ENCODE data around the gene CITED1. TPM values are rescaled to one million over a fixed set of nuclear protein-coding genes. Genes with fewer than 3 reads are reported as not detected.

CITED1 gene
- total and polyA plus RNA-seq, 11 donors, result 0.45 to 0.90 (median 0.73) TPM; not detected in 8

DNA sequence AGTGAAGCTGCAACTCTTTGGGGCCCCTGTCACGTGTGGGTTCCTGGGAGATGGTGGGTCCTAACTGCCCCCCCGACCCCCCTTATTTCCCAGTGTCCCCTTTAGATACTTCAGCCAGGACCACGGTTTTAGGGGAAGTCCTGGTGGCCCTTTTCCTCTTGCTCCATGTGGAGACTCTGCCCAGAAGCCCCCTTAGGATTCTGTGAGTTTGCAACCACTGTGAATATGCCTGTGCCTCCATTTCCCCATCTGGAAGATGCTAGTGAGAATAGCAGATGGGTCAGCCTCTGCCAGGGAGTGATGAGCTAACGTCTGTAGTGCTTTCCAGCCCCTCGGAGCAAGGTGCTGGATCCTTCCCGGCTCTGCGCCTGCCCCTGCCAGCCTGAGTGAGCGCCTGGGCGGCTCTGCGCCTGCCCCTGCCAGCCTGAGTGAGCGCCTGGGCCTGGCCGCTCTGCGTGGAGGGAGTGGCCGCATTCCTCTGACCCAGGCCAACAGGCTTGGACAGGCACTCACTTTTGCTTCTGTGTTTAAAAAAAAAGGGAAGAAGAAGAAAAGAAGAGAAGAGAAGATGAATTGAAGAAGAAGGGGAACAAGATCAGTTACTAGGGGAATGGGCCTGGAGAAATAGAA is 6.7 kb upstream of the CITED1 start:
- Histone ChIP-seq H3K4me3 (no peak overlapping the region), H3K27me3 (peaks cover 0 to 72% (median 0%) of the 10 kb centered on the region in 9 donors), H3K4me1 (peaks cover 0 to 18% (median 2%) of the 10 kb centered on the region in 12 donors), H3K9me3 (no peaks in the 10 kb centered on the region), H3K27ac (no peak overlapping the region), H3K36me3 (no peaks in the 10 kb centered on the region)
- ATAC-seq (no peak), DNase-seq (no peak)
- intact Hi-C loops (cut with DNase I), result no loop called here
- 53 to 95% (median 78%) methylated on average over 11 to 14 of the region's 14 CpGs for WGBS, 4 donors
- TF ChIP-seq, protein P1, sequence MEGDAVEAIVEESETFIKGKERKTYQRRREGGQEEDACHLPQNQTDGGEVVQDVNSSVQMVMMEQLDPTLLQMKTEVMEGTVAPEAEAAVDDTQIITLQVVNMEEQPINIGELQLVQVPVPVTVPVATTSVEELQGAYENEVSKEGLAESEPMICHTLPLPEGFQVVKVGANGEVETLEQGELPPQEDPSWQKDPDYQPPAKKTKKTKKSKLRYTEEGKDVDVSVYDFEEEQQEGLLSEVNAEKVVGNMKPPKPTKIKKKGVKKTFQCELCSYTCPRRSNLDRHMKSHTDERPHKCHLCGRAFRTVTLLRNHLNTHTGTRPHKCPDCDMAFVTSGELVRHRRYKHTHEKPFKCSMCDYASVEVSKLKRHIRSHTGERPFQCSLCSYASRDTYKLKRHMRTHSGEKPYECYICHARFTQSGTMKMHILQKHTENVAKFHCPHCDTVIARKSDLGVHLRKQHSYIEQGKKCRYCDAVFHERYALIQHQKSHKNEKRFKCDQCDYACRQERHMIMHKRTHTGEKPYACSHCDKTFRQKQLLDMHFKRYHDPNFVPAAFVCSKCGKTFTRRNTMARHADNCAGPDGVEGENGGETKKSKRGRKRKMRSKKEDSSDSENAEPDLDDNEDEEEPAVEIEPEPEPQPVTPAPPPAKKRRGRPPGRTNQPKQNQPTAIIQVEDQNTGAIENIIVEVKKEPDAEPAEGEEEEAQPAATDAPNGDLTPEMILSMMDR (IDR thresholded peaks at IDR 0.05), result no peak
- TF ChIP-seq POLR2A (IDR thresholded peaks at IDR 0.05), result no peak

DNA sequence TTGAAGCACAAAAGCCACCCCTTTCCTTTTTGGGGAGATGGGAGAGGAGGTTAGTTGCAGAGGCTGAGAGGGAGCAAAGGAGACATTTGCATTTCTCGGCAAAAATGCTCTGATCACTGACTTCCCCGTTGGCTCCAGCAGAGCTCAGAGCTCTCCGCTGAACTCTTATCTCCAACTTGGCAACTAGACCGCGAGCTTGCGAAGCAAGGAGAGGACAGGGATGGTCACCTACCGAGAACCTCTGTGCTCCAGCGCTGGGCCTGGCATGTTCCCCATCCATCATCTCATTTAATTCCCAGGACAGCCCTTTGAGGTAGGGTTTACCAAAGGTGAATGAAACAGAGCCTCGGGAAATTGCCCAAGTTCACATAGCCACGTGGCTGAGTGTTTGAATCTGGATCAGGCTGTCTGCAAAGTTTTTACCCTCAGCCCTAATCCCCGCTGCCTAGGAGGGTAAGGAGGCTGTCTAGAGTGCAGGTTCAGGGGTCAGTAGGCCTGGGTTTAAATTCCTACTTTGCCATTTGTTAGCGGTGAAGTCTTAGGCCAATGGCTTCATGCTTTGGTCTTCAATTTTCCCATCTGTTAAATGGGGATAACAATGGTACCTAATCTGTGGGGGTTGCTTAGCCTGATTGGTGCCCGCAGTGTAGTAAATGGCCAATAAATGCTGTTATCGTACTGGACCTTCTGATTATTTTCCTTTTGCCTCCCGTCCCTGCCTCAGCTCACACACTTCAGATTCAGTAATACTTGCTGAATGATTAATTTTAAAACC is 3.8 kb upstream of the CITED1 start:
- DNase-seq (no peak), ATAC-seq (no peak)
- intact Hi-C loops (cut with DNase I), result loop anchor here in 6 of 10 donors (10.0 kb wide), 2 partner anchors 225 to 235 kb away; no protein-coding TSS in a partner anchor
- no peak for TF ChIP-seq POLR2A (IDR thresholded peaks at IDR 0.05)
- TF ChIP-seq, protein P1 (IDR thresholded peaks at IDR 0.05), result no peak
- peaks cover 0 to 89% (median 0%) of the 10 kb centered on the region in 9 donors for H3K27me3 ChIP-seq
- no peaks in the 10 kb centered on the region for H3K9me3 ChIP-seq
- no peaks in the 10 kb centered on the region for H3K36me3 ChIP-seq
- peaks cover 0 to 35% (median 2%) of the 10 kb centered on the region in 12 donors for H3K4me1 ChIP-seq
- 26 to 36% (median 27%) methylated on average over 15 of the region's 15 CpGs for WGBS, 4 donors
- H3K27ac ChIP-seq, result no peak overlapping the region
- peak overlapping the region in 10 of 12 donors; percentile 25 to 53 (median 41) for H3K4me3 ChIP-seq

DNA sequence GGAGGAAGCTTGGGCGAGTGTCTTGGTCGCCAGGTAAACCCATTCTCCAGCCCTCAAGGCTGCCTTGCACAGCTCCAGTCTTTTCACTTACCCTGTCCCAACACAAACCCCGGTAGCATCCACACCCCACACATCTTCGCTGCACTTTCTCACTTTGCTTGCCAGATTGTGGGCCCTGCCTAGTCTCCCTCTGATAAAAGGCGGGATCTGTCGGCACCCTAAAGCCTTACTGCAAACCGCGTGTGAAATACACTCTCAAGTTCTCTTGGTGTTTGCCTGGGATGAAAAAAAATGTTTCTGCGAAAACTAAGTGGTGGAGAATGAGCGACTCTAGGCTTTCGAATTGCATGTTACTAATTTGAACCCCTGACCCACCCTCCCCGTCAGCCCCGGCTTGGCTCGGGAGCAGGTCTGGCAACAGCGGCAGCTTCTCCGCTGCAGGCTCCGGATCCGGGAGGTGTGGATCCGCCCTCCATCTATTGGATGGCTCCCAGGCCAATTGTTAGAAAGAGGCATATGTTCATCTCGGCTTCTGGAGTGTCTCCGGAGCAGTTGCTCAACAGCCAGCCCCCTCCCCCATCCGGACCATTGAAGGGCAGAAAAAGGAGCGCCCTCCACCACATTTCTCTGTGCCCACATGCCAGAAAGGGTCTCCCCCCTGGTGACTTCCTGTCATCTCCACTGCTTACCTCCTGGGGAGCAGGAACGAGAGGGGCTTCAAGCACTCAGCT is 3.0 kb upstream of the CITED1 start:
- intact Hi-C loops (cut with DNase I), result loop anchor here in 6 of 10 donors (10.0 kb wide), 2 partner anchors 226 to 236 kb away; no protein-coding TSS in a partner anchor
- ATAC-seq (peak; percentile 62 to 85 (median 72)), DNase-seq (peak; percentile 43 to 70 (median 54))
- Histone ChIP-seq H3K4me3 (peak overlapping the region in 10 of 12 donors; percentile 25 to 53 (median 41)), H3K27ac (no peak overlapping the region), H3K27me3 (peaks cover 0 to 97% (median 0%) of the 10 kb centered on the region in 9 donors), H3K36me3 (no peaks in the 10 kb centered on the region), H3K9me3 (no peaks in the 10 kb centered on the region), H3K4me1 (peaks cover 0 to 35% (median 2%) of the 10 kb centered on the region in 12 donors)
- TF ChIP-seq, protein P1 (IDR thresholded peaks at IDR 0.05), result no peak
- TF ChIP-seq POLR2A (IDR thresholded peaks at IDR 0.05), result no peak
- WGBS, 4 donors, result 1 to 19% (median 5%) methylated on average over 22 to 24 of the region's 24 CpGs

All from heart left ventricle (tissue), 16 donors.